H1 (cell line): Measurements from ENCODE around the gene KCTD21. TPM values are rescaled to one million over a fixed set of nuclear protein-coding genes. Genes with fewer than 3 reads are reported as not detected.

Source experiments
- CTCF ChIA-PET: fragments of 300-600 bp; sonication (Branson Sonifier 250); formaldehyde crosslinking; loops from one replicate; lab custom pipeline; 2021; ENCODE audit not compliant: partially characterized antibody; lab: Charles Lee
- POLR2A ChIA-PET: fragments of 300-600 bp; sonication (Branson Sonifier 250); formaldehyde crosslinking; loops from one replicate; lab custom pipeline; 2021; ENCODE audit warnings: inconsistent platforms; ENCODE audit not compliant: partially characterized antibody; lab: Charles Lee
- DNase-seq, 2 experiments: peaks; one replicate each; pipeline versions ENCODE4 v3.0.0 to v3.0.0-alpha.2; 2010 to 2022; ENCODE audit warnings: low spot score in 2 of 2, low read depth in 1 of 2, mixed read lengths in 1 of 2
- FAIRE-seq: peaks from 2 replicates; lab custom pipeline; 2011; peaks lifted over from hg19 to GRCh38; lab: Jason Lieb, UNC
- H2AFZ ChIP-seq: 2 replicates; pipeline ENCODE4 v1.8.1; 2012; ENCODE audit warnings: low read length, inconsistent platforms
- H2AK5ac ChIP-seq: 2 replicates; pipeline ENCODE4 v1.6.1; 2013; ENCODE audit warnings: low read depth, low read length
- H2BK120ac ChIP-seq: replicated peaks from 2 replicates; pipeline ENCODE3; 2013; ENCODE audit warnings: low read depth, low read length, inconsistent platforms
- H2BK12ac ChIP-seq: 2 replicates; pipeline ENCODE4 v1.6.1; 2013; ENCODE audit warnings: low read depth, low read length
- H2BK15ac ChIP-seq: 2 replicates; pipeline ENCODE4 v1.6.1; 2013; ENCODE audit warnings: low read length
- H2BK20ac ChIP-seq: 2 replicates; pipeline ENCODE4 v1.6.1; 2013; ENCODE audit warnings: low read length
- H2BK5ac ChIP-seq: 2 replicates; pipeline ENCODE4 v1.6.1; 2013; ENCODE audit warnings: low read depth, low read length
- H3K14ac ChIP-seq: 2 replicates; pipeline ENCODE4 v1.6.1; 2013; ENCODE audit warnings: inconsistent platforms; ENCODE audit not compliant: insufficient read length
- H3K18ac ChIP-seq: 2 replicates; pipeline ENCODE4 v1.6.1; 2013; ENCODE audit warnings: low read length; ENCODE audit errors: extremely low read depth
- H3K23ac ChIP-seq: 2 replicates; pipeline ENCODE4 v1.6.1; 2013; ENCODE audit warnings: inconsistent platforms; ENCODE audit not compliant: insufficient read length
- H3K23me2 ChIP-seq: 2 replicates; pipeline ENCODE4 v1.6.1; 2013; ENCODE audit warnings: low read depth, low read length
- H3K27ac ChIP-seq: 2 replicates; pipeline ENCODE4 v1.6.1; 2011; ENCODE audit warnings: low read depth, low read length, inconsistent platforms
- H3K27me3 ChIP-seq, 4 experiments: replicated peaks in 1 of 4; 1 replicate in 1 of 4; 2 replicates in 3 of 4; pipeline versions ENCODE4 v1.6.1 to v1.8.1; 2011 to 2013; ENCODE audit warnings: low read length in 3 of 4, mild to moderate bottlenecking in 3 of 4, inconsistent platforms in 2 of 4, mixed read lengths in 2 of 4, moderate library complexity in 1 of 4; ENCODE audit not compliant: control insufficient read depth in 3 of 4, insufficient read depth in 3 of 4; ENCODE audit errors: extremely low read depth in 1 of 4
- H3K36me3 ChIP-seq, 4 experiments: 2 replicates each; pipeline versions ENCODE4 v1.6.1 to v1.8.1; 2011 to 2013; ENCODE audit warnings: mild to moderate bottlenecking in 4 of 4, low read length in 3 of 4, moderate library complexity in 2 of 4, control low read depth in 1 of 4, inconsistent platforms in 1 of 4; ENCODE audit not compliant: insufficient read depth in 4 of 4, control insufficient read depth in 2 of 4
- H3K4ac ChIP-seq: replicated peaks from 2 replicates; pipeline ENCODE3; 2013; ENCODE audit warnings: low read length, low read depth, mixed read lengths, inconsistent platforms; ENCODE audit not compliant: insufficient read length
- H3K4me1 ChIP-seq, 4 experiments: replicated peaks in 1 of 4; 1 replicate in 1 of 4; 2 replicates in 3 of 4; pipeline versions ENCODE4 v1.6.1 to v1.8.1; 2011 to 2013; ENCODE audit warnings: low read length in 3 of 4, inconsistent platforms in 2 of 4, mixed read lengths in 1 of 4; ENCODE audit not compliant: insufficient read depth in 4 of 4, control insufficient read depth in 3 of 4
- H3K4me2 ChIP-seq, 2 experiments: 2 replicates each; pipeline versions ENCODE4 v1.6.1 to v1.8.1; 2011 to 2013; ENCODE audit warnings: low read depth in 2 of 2, low read length in 2 of 2, control low read depth in 1 of 2, inconsistent platforms in 1 of 2, mild to moderate bottlenecking in 1 of 2; ENCODE audit not compliant: insufficient read depth in 1 of 2
- H3K4me3 ChIP-seq, 4 experiments: fragments of 200-600, 300-600 bp in 1 of 4; sonication (generic), shearing (Covaris generic), sonication (Bioruptor Twin) in 1 of 4; 2 replicates each; pipeline versions ENCODE4 v1.5.1 to v1.8.1; 2011 to 2016; ENCODE audit warnings: low read length in 4 of 4, low read depth in 3 of 4, control low read depth in 2 of 4, inconsistent platforms in 2 of 4, mild to moderate bottlenecking in 2 of 4, mixed read lengths in 1 of 4, moderate library complexity in 1 of 4; ENCODE audit not compliant: insufficient read depth in 2 of 4; ENCODE audit errors: extremely low read depth in 1 of 4
- H3K56ac ChIP-seq: replicated peaks from 2 replicates; pipeline ENCODE3; 2013; ENCODE audit warnings: low read depth, mild to moderate bottlenecking, mixed read lengths, low read length, inconsistent platforms; ENCODE audit not compliant: insufficient read length
- H3K79me1 ChIP-seq: 2 replicates; pipeline ENCODE4 v1.6.1; 2013; ENCODE audit warnings: low read depth, low read length, control low read depth
- H3K79me2 ChIP-seq, 2 experiments: 2 replicates each; pipeline versions ENCODE4 v1.6.1 to v1.8.1; 2012 to 2013; ENCODE audit warnings: low read length in 2 of 2, mild to moderate bottlenecking in 2 of 2, inconsistent platforms in 1 of 2; ENCODE audit not compliant: insufficient read depth in 2 of 2, control insufficient read depth in 1 of 2
- H3K9ac ChIP-seq, 4 experiments: replicated peaks in 1 of 4; 1 replicate in 1 of 4; 2 replicates in 3 of 4; pipeline versions ENCODE4 v1.6.1 to v1.8.1; 2011 to 2013; ENCODE audit warnings: low read depth in 3 of 4, low read length in 3 of 4, control low read depth in 2 of 4, mild to moderate bottlenecking in 2 of 4, moderate library complexity in 2 of 4, inconsistent platforms in 1 of 4; ENCODE audit errors: extremely low read depth in 1 of 4
- H3K9me3 ChIP-seq, 2 experiments: 2 replicates each; pipeline versions ENCODE4 v1.6.1 to v1.8.1; 2012 to 2013; ENCODE audit warnings: mild to moderate bottlenecking in 2 of 2, moderate library complexity in 2 of 2, control low read depth in 1 of 2, inconsistent platforms in 1 of 2, low read depth in 1 of 2, low read length in 1 of 2, mixed read lengths in 1 of 2; ENCODE audit not compliant: insufficient read depth in 2 of 2
- H4K20me1 ChIP-seq, 2 experiments: replicated peaks in 1 of 2; 2 replicates each; pipeline versions ENCODE3 to v1.8.1; 2011 to 2013; ENCODE audit warnings: inconsistent platforms in 2 of 2, low read length in 2 of 2, mild to moderate bottlenecking in 1 of 2; ENCODE audit not compliant: insufficient read depth in 2 of 2, control insufficient read depth in 1 of 2
- H4K5ac ChIP-seq: 2 replicates; pipeline ENCODE4 v1.6.1; 2013; ENCODE audit warnings: low read length, low read depth, mixed read lengths, inconsistent platforms; ENCODE audit not compliant: insufficient read length
- H4K8ac ChIP-seq: 2 replicates; pipeline ENCODE4 v1.8.0; 2013; ENCODE audit warnings: mild to moderate bottlenecking, moderate library complexity, low read length, inconsistent platforms; ENCODE audit not compliant: insufficient read depth; ENCODE audit errors: extremely low read depth
- H4K91ac ChIP-seq: replicated peaks from 2 replicates; pipeline ENCODE3; 2013; ENCODE audit warnings: low read length, mixed read lengths, inconsistent platforms; ENCODE audit not compliant: insufficient read length
- BRCA1 ChIP-seq: IDR thresholded peaks from 2 replicates; pipeline ENCODE4 v1.6.1; 2012; ENCODE audit warnings: low read depth, low read length, improper control_type of control experiment
- CEBPB ChIP-seq: IDR thresholded peaks from 2 replicates; pipeline ENCODE4 v1.6.1; 2012; ENCODE audit warnings: low read depth, low read length
- CHD2 ChIP-seq: IDR thresholded peaks from 2 replicates; pipeline ENCODE4 v1.6.1; 2012; ENCODE audit warnings: low read length, improper control_type of control experiment
- CTCF ChIP-seq, 3 experiments: IDR thresholded peaks; 1 replicate in 2 of 3; 2 replicates in 1 of 3; pipeline versions ENCODE4 v1.5.1 to v1.6.1; 2011; ENCODE audit warnings: low read length in 3 of 3, mild to moderate bottlenecking in 3 of 3, inconsistent platforms in 2 of 3, low read depth in 1 of 3, moderate library complexity in 1 of 3; ENCODE audit not compliant: insufficient read depth in 1 of 3; ENCODE audit errors: control extremely low read depth in 1 of 3
- EZH2 ChIP-seq: fragments of 200-600 bp; sonication (generic); IDR thresholded peaks from 2 replicates; pipeline ENCODE4 v1.7.1; 2012; ENCODE audit warnings: low read depth, mild to moderate bottlenecking, moderate library complexity, low read length, inconsistent platforms; ENCODE audit not compliant: severe bottlenecking
- KDM5A ChIP-seq: fragments of 200-600 bp; IDR thresholded peaks from 2 replicates; pipeline ENCODE4 v1.7.1; 2012; ENCODE audit warnings: mild to moderate bottlenecking, low read length, inconsistent platforms, mixed read lengths
- POLR2AphosphoS5 ChIP-seq: IDR thresholded peaks from 2 replicates; pipeline ENCODE4 v1.6.1; 2011; ENCODE audit warnings: low read depth, low read length
- RAD21 ChIP-seq, 2 experiments: IDR thresholded peaks in 1 of 2; conservative IDR thresholded peaks in 1 of 2; 2 replicates each; pipeline ENCODE4 v1.6.1; 2011; ENCODE audit warnings: low read depth in 2 of 2, low read length in 2 of 2, improper control_type of control experiment in 1 of 2, inconsistent platforms in 1 of 2, mild to moderate bottlenecking in 1 of 2, moderate library complexity in 1 of 2
- SUZ12 ChIP-seq: fragments of 200-600 bp; sonication (generic); IDR thresholded peaks from 2 replicates; pipeline ENCODE4 v1.6.1; 2012; ENCODE audit warnings: mild to moderate bottlenecking, inconsistent platforms, low read length, moderate library complexity, mixed read lengths
- TAF1 ChIP-seq: IDR thresholded peaks from 2 replicates; pipeline ENCODE4 v1.6.1; 2011; ENCODE audit warnings: mild to moderate bottlenecking, low read depth, low read length
- TEAD4 ChIP-seq: IDR thresholded peaks from 2 replicates; pipeline ENCODE4 v1.6.1; 2012; ENCODE audit warnings: low read depth, low read length, inconsistent platforms, mixed read lengths
- ZNF274 ChIP-seq: IDR thresholded peaks from 2 replicates; pipeline ENCODE4 v1.7.0; 2012; ENCODE audit warnings: low read length, borderline replicate concordance; ENCODE audit errors: extremely low read depth
- WGBS, 2 experiments: shearing (Covaris generic) in 1 of 2; methylation state at CpG; one replicate each; pipeline versions ENCODE4 v1.1.6 to v1.1.7; 2013 to 2015; ENCODE audit warnings: low lambda C conversion rate in 2 of 2, mixed read lengths in 2 of 2, inconsistent platforms in 1 of 2, low coverage in 1 of 2, missing lambda C conversion rate in 1 of 2; ENCODE audit not compliant: insufficient replicate concordance in 2 of 2, insufficient coverage in 1 of 2, insufficient read length in 1 of 2; ENCODE audit errors: extremely low coverage in 1 of 2, missing lambda C conversion rate in 1 of 2; 5-methylcytosine and 5-hydroxymethylcytosine counted together
- polyA plus RNA-seq, 7 experiments: library from polyadenylated mRNA; depleted of rRNA in 3 of 7; stranded (reverse) in 5 of 7; unstranded in 2 of 7; fragments of >200 nt in 5 of 7; fragments of 200-250 nt in 2 of 7; gene quantifications; 1 replicate in 5 of 7; 2 replicates in 1 of 7; 4 replicates in 1 of 7; pipeline versions ENCODE4 v1.2.1 to v1.2.3, GENCODE V29; 2011 to 2013; ENCODE audit warnings: missing spikeins in 2 of 7, mixed read lengths in 2 of 7
- total RNA-seq: library from RNA; stranded (reverse); fragmentation: NEBNext Ultra II Directional; extraction: Animal tissue kit (Norgen Biotek cat#: 25700); gene quantifications from 2 replicates; pipeline ENCODE4 v1.2.1, GENCODE V29; 2021

The KCTD21 gene
- total and polyA plus RNA-seq, 2 of the 8 experiments (the other 6 are each of a cell fraction or from before 2014, with no cell fraction given), result 3.2 to 4.1 TPM

DNA sequence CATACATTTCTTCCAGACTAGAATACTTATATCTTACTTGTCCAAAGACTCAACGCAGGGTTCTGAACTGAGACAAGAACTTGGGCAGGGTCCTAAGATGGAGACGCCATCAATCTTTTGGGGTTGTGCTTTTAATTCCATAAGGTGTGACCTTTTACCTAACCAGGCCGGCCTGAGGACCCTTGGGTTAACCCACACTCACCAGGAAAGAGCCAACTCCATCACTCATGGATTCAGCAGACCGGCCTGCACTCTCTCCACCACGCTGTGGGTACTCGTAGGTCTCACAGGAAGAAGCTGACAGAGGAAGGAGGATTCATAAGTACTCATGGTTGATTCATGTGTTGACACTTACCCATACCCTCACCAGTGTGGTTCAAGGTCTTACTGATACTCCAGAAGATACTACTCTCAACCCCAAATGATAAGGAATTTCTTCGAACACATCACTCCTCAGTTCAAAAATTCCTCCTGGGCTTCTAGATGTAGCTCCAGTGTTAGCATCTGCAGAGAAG lies 36.5 kb upstream of the KCTD21 start:
- Histone ChIP-seq H3K79me2 (no peaks in the 10 kb centered on the region), H3K4ac (no peak overlapping the region), H3K27me3 (no peaks in the 10 kb centered on the region), H3K4me1 (no peaks in the 10 kb centered on the region), H3K4me2 (no peak overlapping the region), H4K8ac (no peak overlapping the region), H2BK20ac (no peak overlapping the region), H3K23me2 (no peaks in the 10 kb centered on the region), H2AFZ (no peak overlapping the region), H3K79me1 (no peaks in the 10 kb centered on the region), H2BK12ac (no peak overlapping the region), H3K56ac (no peak overlapping the region), H2BK120ac (no peak overlapping the region), H3K14ac (no peak overlapping the region), H3K9me3 (no peaks in the 10 kb centered on the region), H3K27ac (no peak overlapping the region), H3K23ac (no peak overlapping the region), H3K36me3 (peaks cover 0 to 3% (median 1%) of the 10 kb centered on the region in 4 experiments; a peak in 2 of 8 replicates), H2AK5ac (no peak overlapping the region), H3K18ac (no peak overlapping the region), H4K5ac (no peak overlapping the region), H2BK15ac (no peak overlapping the region), H2BK5ac (no peak overlapping the region), H3K4me3 (no peak overlapping the region), H4K20me1 (peaks cover 0 to 2% of the 10 kb centered on the region in 2 experiments), H3K9ac (no peak overlapping the region), H4K91ac (no peak overlapping the region)
- FAIRE-seq (no peak), DNase-seq (no peak)
- WGBS, 2 experiments, result 86% methylated on average over 7 of the region's 7 CpGs; no CpG with 5 or more reads in 1 of the 2 experiments
- CTCF ChIA-PET, result interaction anchor here (0.7 to 1.8 kb wide), 6 partner anchors 10 to 339 kb away, joined by 3 to 5 read pairs (median 3); no protein-coding TSS in a partner anchor
- POLR2A ChIA-PET, result no interaction called here
- TF ChIP-seq TEAD4 (no peak), CHD2 (no peak), CTCF (IDR thresholded peaks at IDR 0.05; ENCODE audit: control extremely low read depth in 1 of 3, insufficient read depth in 1 of 3, low read depth in 1 of 3, low read length in 3 of 3) (no peak), CEBPB (no peak), POLR2AphosphoS5 (no peak), SUZ12 (no peak), ZNF274 (no peak), TAF1 (no peak), KDM5A (no peak), BRCA1 (no peak), RAD21 (IDR thresholded peaks at IDR 0.05 in 1 of 2, conservative IDR thresholded peaks at IDR 0.05 in 1 of 2; ENCODE audit: low read depth in 2 of 2, low read length in 2 of 2) (no peak), EZH2 (no peak)
